ENCODE measurements around the gene SORL1. TPM values are rescaled to one million over a fixed set of nuclear protein-coding genes. Genes with fewer than 3 reads are reported as not detected.

Gene SORL1, protein sequence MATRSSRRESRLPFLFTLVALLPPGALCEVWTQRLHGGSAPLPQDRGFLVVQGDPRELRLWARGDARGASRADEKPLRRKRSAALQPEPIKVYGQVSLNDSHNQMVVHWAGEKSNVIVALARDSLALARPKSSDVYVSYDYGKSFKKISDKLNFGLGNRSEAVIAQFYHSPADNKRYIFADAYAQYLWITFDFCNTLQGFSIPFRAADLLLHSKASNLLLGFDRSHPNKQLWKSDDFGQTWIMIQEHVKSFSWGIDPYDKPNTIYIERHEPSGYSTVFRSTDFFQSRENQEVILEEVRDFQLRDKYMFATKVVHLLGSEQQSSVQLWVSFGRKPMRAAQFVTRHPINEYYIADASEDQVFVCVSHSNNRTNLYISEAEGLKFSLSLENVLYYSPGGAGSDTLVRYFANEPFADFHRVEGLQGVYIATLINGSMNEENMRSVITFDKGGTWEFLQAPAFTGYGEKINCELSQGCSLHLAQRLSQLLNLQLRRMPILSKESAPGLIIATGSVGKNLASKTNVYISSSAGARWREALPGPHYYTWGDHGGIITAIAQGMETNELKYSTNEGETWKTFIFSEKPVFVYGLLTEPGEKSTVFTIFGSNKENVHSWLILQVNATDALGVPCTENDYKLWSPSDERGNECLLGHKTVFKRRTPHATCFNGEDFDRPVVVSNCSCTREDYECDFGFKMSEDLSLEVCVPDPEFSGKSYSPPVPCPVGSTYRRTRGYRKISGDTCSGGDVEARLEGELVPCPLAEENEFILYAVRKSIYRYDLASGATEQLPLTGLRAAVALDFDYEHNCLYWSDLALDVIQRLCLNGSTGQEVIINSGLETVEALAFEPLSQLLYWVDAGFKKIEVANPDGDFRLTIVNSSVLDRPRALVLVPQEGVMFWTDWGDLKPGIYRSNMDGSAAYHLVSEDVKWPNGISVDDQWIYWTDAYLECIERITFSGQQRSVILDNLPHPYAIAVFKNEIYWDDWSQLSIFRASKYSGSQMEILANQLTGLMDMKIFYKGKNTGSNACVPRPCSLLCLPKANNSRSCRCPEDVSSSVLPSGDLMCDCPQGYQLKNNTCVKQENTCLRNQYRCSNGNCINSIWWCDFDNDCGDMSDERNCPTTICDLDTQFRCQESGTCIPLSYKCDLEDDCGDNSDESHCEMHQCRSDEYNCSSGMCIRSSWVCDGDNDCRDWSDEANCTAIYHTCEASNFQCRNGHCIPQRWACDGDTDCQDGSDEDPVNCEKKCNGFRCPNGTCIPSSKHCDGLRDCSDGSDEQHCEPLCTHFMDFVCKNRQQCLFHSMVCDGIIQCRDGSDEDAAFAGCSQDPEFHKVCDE (N-terminal part only)
- total RNA-seq (2013), result 118 TPM
- polyA plus RNA-seq, result 10 to 100 TPM; 52.5 to 61.9 (median 59.4) TPM
- 141 and 147 TPM in 2 replicates for polyA minus RNA-seq
- 166 to 1,004 (median 547) reads per million in 11 experiments for total RNA-seq

DNA sequence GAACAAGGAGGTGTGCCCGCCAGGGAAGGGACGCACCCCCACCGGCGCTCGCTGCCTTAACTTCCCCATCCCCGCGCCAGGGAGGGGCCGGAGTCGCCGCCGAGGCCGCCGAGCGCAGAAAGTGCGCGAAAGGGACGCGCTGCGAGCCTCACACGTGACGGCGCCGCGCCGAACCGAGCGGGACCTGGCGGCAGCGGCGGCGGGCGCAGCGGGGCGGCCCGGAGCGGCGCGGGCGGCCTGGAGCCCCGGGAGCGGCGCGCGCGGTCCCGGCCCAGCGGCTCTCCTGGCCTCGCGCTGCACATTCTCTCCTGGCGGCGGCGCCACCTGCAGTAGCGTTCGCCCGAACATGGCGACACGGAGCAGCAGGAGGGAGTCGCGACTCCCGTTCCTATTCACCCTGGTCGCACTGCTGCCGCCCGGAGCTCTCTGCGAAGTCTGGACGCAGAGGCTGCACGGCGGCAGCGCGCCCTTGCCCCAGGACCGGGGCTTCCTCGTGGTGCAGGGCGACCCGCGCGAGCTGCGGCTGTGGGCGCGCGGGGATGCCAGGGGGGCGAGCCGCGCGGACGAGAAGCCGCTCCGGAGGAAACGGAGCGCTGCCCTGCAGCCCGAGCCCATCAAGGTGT is at the start of gene SORL1:
TSS of gene SORL1 (plus strand) at position 329 of the 623 bp plus-strand sequence. CDS start at position 347, 18 bp downstream.
- Histone ChIP-seq H3K4me2 (replicated peaks; ENCODE audit: extremely low read depth, low read length, poor library complexity, severe bottlenecking) (peak within 1 kb of the TSS; percentile 86), H3K27ac (ENCODE audit: low read depth in 1 of 2, low read length in 2 of 2) (peak within 1 kb of the TSS; percentile 45 to 99), H2AFZ (ENCODE audit: insufficient read depth, low read depth, low read length, poor library complexity, severe bottlenecking) (peak within 1 kb of the TSS; percentile 70), H4K20me1 (ENCODE audit: insufficient read depth, low read length) (peaks cover 46% of the 10 kb centered on the region), H3K36me3 (replicated peaks in 1 of 2; ENCODE audit: control insufficient read depth in 1 of 2, insufficient read depth in 2 of 2, low read length in 2 of 2) (no peaks in the 10 kb centered on the region), H3K4me3 (replicated peaks in 1 of 3; ENCODE audit: low read depth in 2 of 3, low read length in 3 of 3) (peak within 1 kb of the TSS; percentile 70 to 98 (median 88)), H3K9ac (ENCODE audit: insufficient read depth, low read length, poor library complexity, severe bottlenecking) (peak within 1 kb of the TSS; percentile 83), H3K4me1 (ENCODE audit: control insufficient read depth in 1 of 2, insufficient read depth in 2 of 2, low read length in 2 of 2) (peaks cover 90 to 96% of the 10 kb centered on the region in 2 donors), H3K79me2 (ENCODE audit: insufficient read depth, low read length) (peaks cover 65% of the 10 kb centered on the region), H3K9me3 (replicated peaks in 1 of 2; ENCODE audit: control insufficient read depth in 1 of 2, insufficient read depth in 1 of 2, low read length in 2 of 2) (no peaks in the 10 kb centered on the region), H3K27me3 (ENCODE audit: control insufficient read depth in 2 of 2, insufficient read depth in 2 of 2, low read length in 2 of 2) (no peaks in the 10 kb centered on the region)
- no peaks in the 10 kb centered on the region for H3K27me3 Mint-ChIP-seq (ENCODE audit: low read depth in 3 of 3)
- peaks cover 0 to 2% (median 0%) of the 10 kb centered on the region in 7 donors for H3K9me3 Mint-ChIP-seq
- peak within 1 kb of the TSS; percentile 98 to 99 for H3K4me3 Mint-ChIP-seq
- WGBS (ENCODE audit: insufficient coverage), result under 1% methylated on average over 89 of the region's 89 CpGs
- intact Hi-C loops (cut with micrococcal nuclease), result loop anchor here (5.0 kb wide), 2 partner anchors 35 to 125 kb away; no protein-coding TSS in a partner anchor
- TF ChIP-seq, protein P1, sequence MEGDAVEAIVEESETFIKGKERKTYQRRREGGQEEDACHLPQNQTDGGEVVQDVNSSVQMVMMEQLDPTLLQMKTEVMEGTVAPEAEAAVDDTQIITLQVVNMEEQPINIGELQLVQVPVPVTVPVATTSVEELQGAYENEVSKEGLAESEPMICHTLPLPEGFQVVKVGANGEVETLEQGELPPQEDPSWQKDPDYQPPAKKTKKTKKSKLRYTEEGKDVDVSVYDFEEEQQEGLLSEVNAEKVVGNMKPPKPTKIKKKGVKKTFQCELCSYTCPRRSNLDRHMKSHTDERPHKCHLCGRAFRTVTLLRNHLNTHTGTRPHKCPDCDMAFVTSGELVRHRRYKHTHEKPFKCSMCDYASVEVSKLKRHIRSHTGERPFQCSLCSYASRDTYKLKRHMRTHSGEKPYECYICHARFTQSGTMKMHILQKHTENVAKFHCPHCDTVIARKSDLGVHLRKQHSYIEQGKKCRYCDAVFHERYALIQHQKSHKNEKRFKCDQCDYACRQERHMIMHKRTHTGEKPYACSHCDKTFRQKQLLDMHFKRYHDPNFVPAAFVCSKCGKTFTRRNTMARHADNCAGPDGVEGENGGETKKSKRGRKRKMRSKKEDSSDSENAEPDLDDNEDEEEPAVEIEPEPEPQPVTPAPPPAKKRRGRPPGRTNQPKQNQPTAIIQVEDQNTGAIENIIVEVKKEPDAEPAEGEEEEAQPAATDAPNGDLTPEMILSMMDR (IDR thresholded peaks at IDR 0.05), result peak; percentile 52
- H3K36me3 Mint-ChIP-seq, result peaks cover 4 to 16% of the 10 kb centered on the region in 2 donors
- peaks cover 93% of the 10 kb centered on the region for H3K4me1 Mint-ChIP-seq
- peak; percentile 56 to 68 (median 60) for DNase-seq
- peak within 1 kb of the TSS; percentile 89 to 97 (median 91) for H3K27ac Mint-ChIP-seq

Data from CD14-positive monocyte (primary cell).